ENCODE measurements around the gene CLEC19A.

Gene CLEC19A

DNA sequence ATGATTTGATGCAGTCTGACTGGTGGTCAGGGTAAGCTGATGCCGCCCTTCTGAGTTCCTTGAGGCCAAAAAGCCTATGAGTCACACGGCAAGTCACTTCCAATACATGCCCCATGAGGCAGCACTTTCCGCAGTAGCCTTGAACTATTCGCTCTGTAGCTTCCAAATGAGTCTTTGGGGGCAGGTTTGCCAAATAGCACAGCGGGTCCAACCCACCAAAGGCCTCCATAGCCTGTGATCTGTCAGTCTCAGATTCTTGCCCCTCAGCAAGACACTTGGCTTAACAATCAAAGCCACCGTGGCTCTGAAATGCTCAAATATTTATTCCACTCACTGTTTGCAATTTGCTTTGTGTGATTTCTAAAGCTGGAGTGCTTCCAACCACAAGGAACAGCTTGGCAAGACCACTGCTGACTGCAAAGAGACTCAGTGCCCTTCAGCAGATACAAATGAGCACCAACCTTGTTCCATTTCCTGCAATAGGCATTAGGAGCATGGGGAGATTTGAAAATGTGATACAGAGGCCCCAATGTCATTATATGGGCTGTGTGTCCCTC lies 45.4 kb downstream of the CLEC19A start:
- H3K4me2 ChIP-seq (ENCODE audit: low read length), result peak overlapping the region; percentile 15
- no peaks in the 10 kb centered on the region for H3K27me3 ChIP-seq (ENCODE audit: control insufficient read depth, insufficient read depth, low read length)
- H3K36me3 ChIP-seq (ENCODE audit: insufficient read depth, low read length), result no peaks in the 10 kb centered on the region
- H3K9me3 ChIP-seq (replicated peaks; ENCODE audit: low read length), result no peaks in the 10 kb centered on the region
- no peak overlapping the region for H3K4me3 ChIP-seq (ENCODE audit: low read length)
- no peaks in the 10 kb centered on the region for H3K4me1 ChIP-seq (ENCODE audit: control insufficient read depth, insufficient read depth, low read length)
- no peak overlapping the region for H3K9ac ChIP-seq (ENCODE audit: low read depth, low read length)

DNA sequence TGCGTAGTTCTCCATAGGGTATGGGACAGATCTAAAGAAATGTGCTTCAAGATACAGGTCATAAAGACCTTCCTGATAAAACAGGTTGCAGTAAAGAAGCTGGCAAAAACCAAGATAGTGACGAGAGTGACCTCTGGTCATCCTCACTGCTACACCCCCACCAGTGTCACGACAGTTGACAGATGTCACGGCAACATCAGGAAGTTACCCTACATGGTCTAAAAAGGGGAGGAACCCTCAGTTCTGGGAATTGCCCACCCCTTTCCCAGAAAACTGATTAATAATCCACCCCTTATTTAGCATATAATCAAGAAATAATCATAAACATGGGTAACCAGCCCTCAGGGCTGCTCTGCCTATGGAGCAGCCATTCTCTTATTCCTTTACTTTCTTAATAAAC lies 46.3 kb downstream of the CLEC19A start:
- Histone ChIP-seq H3K4me3 (ENCODE audit: low read length) (no peak overlapping the region), H3K9me3 (replicated peaks; ENCODE audit: low read length) (no peaks in the 10 kb centered on the region), H3K9ac (ENCODE audit: low read depth, low read length) (no peak overlapping the region), H3K36me3 (ENCODE audit: insufficient read depth, low read length) (no peaks in the 10 kb centered on the region), H3K27me3 (ENCODE audit: control insufficient read depth, insufficient read depth, low read length) (no peaks in the 10 kb centered on the region), H3K4me2 (ENCODE audit: low read length) (no peak overlapping the region), H3K4me1 (ENCODE audit: control insufficient read depth, insufficient read depth, low read length) (no peaks in the 10 kb centered on the region)

DNA sequence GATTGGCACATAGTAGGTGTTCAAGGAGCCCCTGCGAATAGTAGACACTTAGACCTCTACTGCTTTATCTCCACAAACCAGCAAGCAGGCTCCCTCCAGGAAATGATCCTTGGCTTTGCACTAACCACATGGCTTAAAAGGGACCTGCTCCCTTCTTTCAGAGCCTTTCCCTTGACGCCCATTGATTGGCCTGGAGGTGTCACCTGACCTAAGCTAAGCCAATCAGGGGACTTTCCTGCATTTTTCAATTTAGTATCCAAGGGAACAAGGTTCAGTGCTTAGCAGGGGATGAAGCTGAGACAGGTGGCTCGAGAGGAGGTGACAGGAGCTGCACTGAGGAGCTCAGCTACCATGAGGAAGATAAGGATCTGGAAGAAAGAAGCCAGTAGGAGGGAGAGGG lies 52.8 kb downstream of the CLEC19A start:
- no peaks in the 10 kb centered on the region for H3K27me3 ChIP-seq (ENCODE audit: control insufficient read depth, insufficient read depth, low read length)
- no peak overlapping the region for H3K9ac ChIP-seq (ENCODE audit: low read depth, low read length)
- H3K36me3 ChIP-seq (ENCODE audit: insufficient read depth, low read length), result no peaks in the 10 kb centered on the region
- no peak overlapping the region for H3K4me2 ChIP-seq (ENCODE audit: low read length)
- no peaks in the 10 kb centered on the region for H3K9me3 ChIP-seq (replicated peaks; ENCODE audit: low read length)
- no peak overlapping the region for H3K4me3 ChIP-seq (ENCODE audit: low read length)
- no peaks in the 10 kb centered on the region for H3K4me1 ChIP-seq (ENCODE audit: control insufficient read depth, insufficient read depth, low read length)

DNA sequence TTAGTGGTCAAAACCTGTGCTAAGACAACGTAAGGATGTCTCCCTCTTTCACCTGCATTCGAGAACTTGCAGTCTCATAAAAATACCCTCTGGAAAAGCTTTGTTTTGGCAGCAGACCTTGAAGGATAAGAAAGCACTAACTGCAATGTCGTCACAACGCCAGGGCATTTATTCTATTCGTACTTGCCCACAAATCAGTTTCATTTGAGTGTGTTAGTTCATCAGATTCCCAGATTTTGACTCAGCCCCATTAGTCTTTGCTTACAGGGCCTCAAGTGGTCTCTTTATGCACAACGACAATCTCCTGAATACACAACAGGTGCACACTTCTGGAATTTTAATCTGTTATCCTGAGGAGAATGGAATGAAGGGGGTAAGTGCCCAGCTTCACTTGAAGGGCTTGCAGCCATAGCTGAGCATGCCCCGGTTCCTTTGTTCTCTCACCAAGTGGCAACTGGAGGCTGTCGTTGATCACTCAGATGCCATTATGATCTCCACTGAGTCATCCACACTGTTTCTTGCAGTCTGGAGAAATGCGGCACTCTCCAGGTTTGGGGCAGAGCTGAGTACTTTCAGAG lies 58.8 kb downstream of the CLEC19A start:
- Histone ChIP-seq H3K4me3 (ENCODE audit: low read length) (no peak overlapping the region), H3K4me1 (ENCODE audit: control insufficient read depth, insufficient read depth, low read length) (no peaks in the 10 kb centered on the region), H3K27me3 (ENCODE audit: control insufficient read depth, insufficient read depth, low read length) (no peaks in the 10 kb centered on the region), H3K9me3 (replicated peaks; ENCODE audit: low read length) (no peaks in the 10 kb centered on the region), H3K4me2 (ENCODE audit: low read length) (no peak overlapping the region), H3K36me3 (ENCODE audit: insufficient read depth, low read length) (no peaks in the 10 kb centered on the region), H3K9ac (ENCODE audit: low read depth, low read length) (no peak overlapping the region)

DNA sequence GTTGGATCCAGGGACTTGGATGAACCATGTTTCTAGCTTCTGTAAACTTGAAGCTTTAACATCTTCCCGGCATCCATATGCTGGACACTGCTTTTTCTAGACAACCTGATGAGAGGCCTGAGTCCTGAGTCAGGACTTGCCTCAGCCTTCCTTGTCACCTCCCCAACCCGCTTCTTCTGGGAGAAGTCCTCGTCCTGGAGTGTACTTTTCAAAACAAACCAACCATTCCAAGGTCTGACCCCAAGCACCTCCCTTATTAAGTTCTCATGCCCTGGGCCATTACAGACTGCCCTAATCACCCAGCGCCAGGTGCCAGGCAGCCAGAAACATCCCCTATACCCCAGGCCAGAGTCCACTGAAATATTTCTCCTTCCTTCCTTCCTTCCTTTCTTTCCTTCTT lies 59.4 kb downstream of the CLEC19A start:
- no peaks in the 10 kb centered on the region for H3K4me1 ChIP-seq (ENCODE audit: control insufficient read depth, insufficient read depth, low read length)
- no peaks in the 10 kb centered on the region for H3K36me3 ChIP-seq (ENCODE audit: insufficient read depth, low read length)
- no peak overlapping the region for H3K9ac ChIP-seq (ENCODE audit: low read depth, low read length)
- H3K9me3 ChIP-seq (replicated peaks; ENCODE audit: low read length), result no peaks in the 10 kb centered on the region
- H3K27me3 ChIP-seq (ENCODE audit: control insufficient read depth, insufficient read depth, low read length), result no peaks in the 10 kb centered on the region
- no peak overlapping the region for H3K4me2 ChIP-seq (ENCODE audit: low read length)
- H3K4me3 ChIP-seq (ENCODE audit: low read length), result no peak overlapping the region

DNA sequence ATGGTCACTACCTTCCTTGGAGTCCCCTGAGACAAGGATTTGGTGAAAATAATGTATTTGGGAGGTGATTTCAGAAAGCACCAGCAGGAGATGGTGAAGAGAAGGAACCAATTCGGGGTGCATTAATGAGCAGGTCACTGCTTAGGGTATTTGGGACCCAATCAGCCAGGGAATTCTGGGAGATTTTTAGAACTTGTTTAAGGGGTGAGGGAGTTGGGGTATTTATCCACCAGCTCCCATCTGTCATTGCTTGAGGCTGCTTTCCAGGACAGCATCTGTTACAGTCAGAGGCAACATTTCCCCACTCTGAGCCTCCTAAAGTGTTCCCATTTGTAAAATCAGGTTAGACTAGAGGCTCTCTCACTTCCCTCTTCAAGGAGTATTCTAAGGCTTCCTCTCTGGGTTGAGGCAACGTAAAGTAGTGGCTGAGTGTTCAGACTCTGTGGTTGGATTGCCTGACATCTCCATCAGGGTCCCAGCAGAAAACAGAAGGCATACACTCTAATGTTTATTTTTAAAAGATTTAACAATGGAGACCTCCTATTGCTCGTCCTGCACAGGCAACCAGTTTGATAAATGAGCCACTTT lies 60.9 kb downstream of the CLEC19A start:
- Histone ChIP-seq H3K27me3 (ENCODE audit: control insufficient read depth, insufficient read depth, low read length) (no peaks in the 10 kb centered on the region), H3K4me1 (ENCODE audit: control insufficient read depth, insufficient read depth, low read length) (no peaks in the 10 kb centered on the region), H3K36me3 (ENCODE audit: insufficient read depth, low read length) (no peaks in the 10 kb centered on the region), H3K4me2 (ENCODE audit: low read length) (no peak overlapping the region), H3K9ac (ENCODE audit: low read depth, low read length) (no peak overlapping the region), H3K4me3 (ENCODE audit: low read length) (no peak overlapping the region), H3K9me3 (replicated peaks; ENCODE audit: low read length) (no peaks in the 10 kb centered on the region)

DNA sequence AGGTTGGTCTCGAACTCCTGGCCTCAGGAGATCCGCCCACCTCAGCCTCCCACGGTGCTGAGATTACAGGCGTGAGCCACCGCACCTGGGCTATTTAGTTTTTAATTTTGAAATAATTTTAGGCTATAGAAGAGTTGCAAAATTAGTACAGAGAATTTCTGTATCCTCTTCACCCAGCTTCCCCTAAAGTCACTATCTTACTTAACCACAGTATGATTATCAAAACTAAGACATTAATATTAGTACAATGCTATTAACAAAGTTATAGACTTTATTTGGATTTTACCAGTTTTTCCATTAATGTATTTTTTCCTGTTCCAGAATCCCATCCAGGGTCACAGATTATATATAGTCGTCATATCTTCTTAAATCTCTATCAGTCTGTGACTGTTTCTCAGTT lies 62.6 kb downstream of the CLEC19A start:
- no peaks in the 10 kb centered on the region for H3K27me3 ChIP-seq (ENCODE audit: control insufficient read depth, insufficient read depth, low read length)
- no peaks in the 10 kb centered on the region for H3K36me3 ChIP-seq (ENCODE audit: insufficient read depth, low read length)
- H3K4me3 ChIP-seq (ENCODE audit: low read length), result no peak overlapping the region
- no peak overlapping the region for H3K4me2 ChIP-seq (ENCODE audit: low read length)
- H3K9me3 ChIP-seq (replicated peaks; ENCODE audit: low read length), result no peaks in the 10 kb centered on the region
- H3K9ac ChIP-seq (ENCODE audit: low read depth, low read length), result no peak overlapping the region
- H3K4me1 ChIP-seq (ENCODE audit: control insufficient read depth, insufficient read depth, low read length), result no peaks in the 10 kb centered on the region

DNA sequence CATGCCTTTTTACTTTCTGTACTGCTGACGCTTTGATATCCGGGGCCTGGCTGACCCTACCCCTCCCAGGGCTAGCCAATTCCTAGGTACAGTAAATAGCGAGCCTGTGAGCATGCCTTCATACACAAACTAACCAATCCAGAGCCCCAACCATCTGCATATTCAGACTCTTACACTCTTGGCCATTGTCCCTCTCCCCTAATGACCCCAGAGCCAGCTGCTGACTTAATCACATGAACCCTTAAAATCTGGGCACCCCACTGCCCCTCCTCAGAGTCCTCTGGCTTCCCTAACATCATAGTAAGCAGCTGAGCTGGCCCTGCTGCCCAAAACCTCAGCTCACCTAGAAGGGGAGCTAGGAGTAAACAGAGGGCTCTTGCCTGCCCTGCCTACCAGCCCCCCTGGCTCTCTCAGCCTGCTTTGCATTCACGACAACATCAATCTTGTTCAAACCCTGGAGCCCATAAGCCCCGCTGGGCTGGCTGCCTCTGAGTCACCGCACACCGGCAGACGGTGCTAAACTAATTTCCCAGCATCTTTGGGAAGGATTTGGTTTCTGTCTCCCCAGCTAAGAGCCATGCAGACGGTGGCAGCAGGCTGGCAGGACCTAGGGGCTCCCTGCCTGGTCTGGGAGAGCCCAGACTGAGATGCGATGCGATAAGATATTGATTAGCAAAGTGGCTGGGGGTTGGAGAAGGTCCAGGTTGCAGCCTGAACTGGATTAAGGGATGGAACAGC lies 63.2 kb downstream of the CLEC19A start:
- Histone ChIP-seq H3K4me2 (ENCODE audit: low read length) (no peak overlapping the region), H3K9me3 (replicated peaks; ENCODE audit: low read length) (no peaks in the 10 kb centered on the region), H3K27me3 (ENCODE audit: control insufficient read depth, insufficient read depth, low read length) (no peaks in the 10 kb centered on the region), H3K4me1 (ENCODE audit: control insufficient read depth, insufficient read depth, low read length) (no peaks in the 10 kb centered on the region), H3K9ac (ENCODE audit: low read depth, low read length) (no peak overlapping the region), H3K4me3 (ENCODE audit: low read length) (no peak overlapping the region), H3K36me3 (ENCODE audit: insufficient read depth, low read length) (no peaks in the 10 kb centered on the region)

DNA sequence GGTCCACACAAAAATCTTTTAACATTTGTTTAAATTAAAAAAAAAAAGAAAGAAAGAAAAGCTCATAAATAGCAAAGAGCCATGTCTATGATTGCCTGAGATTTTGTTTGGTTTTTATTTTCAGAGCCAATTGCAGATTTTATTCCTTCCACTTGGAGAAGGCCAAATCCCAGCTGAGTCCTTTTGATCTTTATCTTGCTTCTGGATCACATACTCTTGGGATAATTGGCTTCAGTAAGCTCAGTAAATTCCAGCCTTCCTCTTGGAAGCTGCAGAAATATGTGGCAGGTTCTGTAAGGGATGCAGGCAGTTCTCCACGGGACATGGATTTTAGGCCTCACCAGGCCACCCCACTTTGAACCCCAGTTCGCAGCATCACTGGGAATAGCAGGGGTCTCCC lies 68.8 kb downstream of the CLEC19A start:
- Histone ChIP-seq H3K9me3 (replicated peaks; ENCODE audit: low read length) (no peaks in the 10 kb centered on the region), H3K4me3 (ENCODE audit: low read length) (no peak overlapping the region), H3K4me2 (ENCODE audit: low read length) (no peak overlapping the region), H3K36me3 (ENCODE audit: insufficient read depth, low read length) (no peaks in the 10 kb centered on the region), H3K9ac (ENCODE audit: low read depth, low read length) (no peak overlapping the region), H3K4me1 (ENCODE audit: control insufficient read depth, insufficient read depth, low read length) (no peaks in the 10 kb centered on the region), H3K27me3 (ENCODE audit: control insufficient read depth, insufficient read depth, low read length) (no peaks in the 10 kb centered on the region)

DNA sequence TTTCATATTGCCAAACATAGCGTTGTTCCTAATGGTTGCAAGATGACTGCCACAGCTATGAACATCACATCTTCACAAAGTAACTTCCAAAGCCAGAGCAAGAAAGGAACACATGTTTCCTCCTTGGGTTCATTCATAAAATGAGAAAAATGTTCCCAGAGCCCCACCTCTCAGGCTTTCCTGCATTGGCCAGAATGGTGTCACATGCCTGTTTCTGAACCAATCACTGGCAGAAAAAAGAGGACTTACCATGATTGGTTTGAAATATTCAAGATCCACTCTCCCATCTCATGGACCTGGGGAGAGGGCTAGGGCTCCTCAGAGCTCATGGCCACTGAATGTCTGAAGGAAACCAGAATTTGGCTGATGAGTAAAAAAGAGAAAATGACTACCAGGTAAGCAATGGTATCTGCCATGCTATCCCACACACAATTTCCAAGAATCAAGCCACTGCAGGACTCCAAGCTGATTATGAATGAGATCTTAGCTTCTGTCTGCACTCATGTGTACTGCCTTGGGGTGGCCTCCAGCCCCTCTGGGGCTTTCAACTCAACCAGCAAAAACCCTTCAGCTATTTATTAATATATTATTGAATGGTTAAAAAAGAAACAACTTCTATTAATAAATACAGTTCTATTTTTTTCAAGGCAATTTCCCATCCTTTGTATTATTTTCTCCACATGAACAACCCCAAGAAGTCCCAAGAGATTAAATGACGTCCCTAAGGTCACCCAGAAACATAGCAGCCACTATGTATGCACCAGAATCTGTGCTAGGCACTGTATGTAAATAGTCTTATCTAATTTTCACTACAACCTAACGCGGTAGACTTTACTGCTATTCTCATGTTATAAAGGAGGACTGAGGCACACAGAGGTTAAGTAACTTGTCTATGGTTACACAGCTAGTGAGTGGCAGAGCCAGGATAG lies 70.8 kb downstream of the CLEC19A start:
- Histone ChIP-seq H3K4me2 (ENCODE audit: low read length) (no peak overlapping the region), H3K9me3 (replicated peaks; ENCODE audit: low read length) (no peaks in the 10 kb centered on the region), H3K9ac (ENCODE audit: low read depth, low read length) (no peak overlapping the region), H3K4me1 (ENCODE audit: control insufficient read depth, insufficient read depth, low read length) (no peaks in the 10 kb centered on the region), H3K27me3 (ENCODE audit: control insufficient read depth, insufficient read depth, low read length) (no peaks in the 10 kb centered on the region), H3K4me3 (ENCODE audit: low read length) (no peak overlapping the region), H3K36me3 (ENCODE audit: insufficient read depth, low read length) (no peaks in the 10 kb centered on the region)

DNA sequence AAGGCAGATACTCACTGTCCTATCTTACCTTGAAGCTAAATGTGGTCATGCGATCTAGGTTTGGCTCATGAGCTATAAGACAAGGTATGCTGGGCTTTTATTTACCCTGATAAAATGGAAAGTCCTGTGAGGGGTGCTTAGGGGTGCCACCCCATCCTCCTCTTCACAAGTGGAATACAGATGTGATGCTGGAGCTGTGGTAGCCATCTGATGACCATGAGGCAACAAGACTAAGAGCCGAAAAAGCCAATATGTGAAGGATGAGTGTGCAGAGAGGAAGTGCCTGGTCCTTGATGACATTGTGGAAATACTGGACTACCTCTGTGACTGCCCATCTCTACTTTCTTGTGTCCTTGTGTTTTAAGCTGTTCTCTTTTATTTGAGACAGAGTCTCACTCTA lies 74.0 kb downstream of the CLEC19A start:
- Histone ChIP-seq H3K4me2 (ENCODE audit: low read length) (no peak overlapping the region), H3K27me3 (ENCODE audit: control insufficient read depth, insufficient read depth, low read length) (no peaks in the 10 kb centered on the region), H3K4me1 (ENCODE audit: control insufficient read depth, insufficient read depth, low read length) (no peaks in the 10 kb centered on the region), H3K36me3 (ENCODE audit: insufficient read depth, low read length) (no peaks in the 10 kb centered on the region), H3K4me3 (ENCODE audit: low read length) (no peak overlapping the region), H3K9me3 (replicated peaks; ENCODE audit: low read length) (no peaks in the 10 kb centered on the region), H3K9ac (ENCODE audit: low read depth, low read length) (no peak overlapping the region)
